ENCODE data around the gene MS4A15.

Gene MS4A15

GRCh38 chr11:60795291-60795690 lies 38.6 kb downstream of the MS4A15 start:
- TF ChIP-seq GATA3 (IDR thresholded peaks at IDR 0.05; ENCODE audit: low read depth, low read length), result no peak
- no peak for TF ChIP-seq GATA2 (IDR thresholded peaks at IDR 0.05; ENCODE audit: low read depth, low read length)

DNA sequence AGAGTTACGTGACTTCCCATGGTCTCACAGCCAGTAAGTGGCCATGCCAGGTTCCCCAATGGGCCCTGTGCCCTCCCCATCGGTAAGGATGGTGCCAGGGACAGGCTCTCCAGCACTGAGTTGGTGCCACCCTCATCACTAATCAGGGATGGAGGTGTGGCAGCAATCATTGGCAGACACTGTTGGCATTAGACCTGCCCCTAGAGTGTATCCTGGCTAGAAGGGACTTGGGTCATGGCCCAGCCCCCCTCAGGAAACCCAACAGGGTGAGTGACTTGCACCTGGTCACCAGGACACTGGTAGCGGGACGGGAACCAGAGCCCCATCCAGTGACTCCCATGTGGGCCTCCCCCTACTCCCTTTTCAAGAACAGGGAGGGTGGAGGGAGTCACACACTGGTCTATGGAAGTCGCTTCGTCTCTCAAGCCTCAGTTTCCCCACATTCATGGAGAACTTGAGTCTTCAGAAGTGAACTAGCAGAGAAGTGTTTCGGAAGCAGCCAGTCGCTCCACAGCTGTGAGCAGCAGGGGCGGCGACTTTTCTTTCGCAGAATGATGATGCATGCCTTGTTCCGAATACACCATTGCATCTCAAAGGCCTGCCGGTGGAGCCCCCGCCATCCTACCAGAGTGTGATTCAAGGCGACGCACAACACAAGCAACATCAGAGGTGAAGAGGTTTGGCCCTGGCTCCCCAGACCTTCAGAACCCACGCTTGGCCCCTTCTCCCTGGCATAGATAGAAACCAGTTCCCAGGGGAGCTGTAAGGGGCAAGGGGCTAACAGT lies 41.4 kb downstream of the MS4A15 start:
- no peak for TF ChIP-seq GATA2 (IDR thresholded peaks at IDR 0.05; ENCODE audit: low read depth, low read length)
- no peak for TF ChIP-seq GATA3 (IDR thresholded peaks at IDR 0.05; ENCODE audit: low read depth, low read length)

GRCh38 chr11:60798631-60799030 lies 42.0 kb downstream of the MS4A15 start:
- no peak for TF ChIP-seq GATA2 (IDR thresholded peaks at IDR 0.05; ENCODE audit: low read depth, low read length)
- no peak for TF ChIP-seq GATA3 (IDR thresholded peaks at IDR 0.05; ENCODE audit: low read depth, low read length)

GRCh38 chr11:60801194-60801593 lies 44.5 kb downstream of the MS4A15 start:
- TF ChIP-seq GATA3 (IDR thresholded peaks at IDR 0.05; ENCODE audit: low read depth, low read length) (no peak), GATA2 (IDR thresholded peaks at IDR 0.05; ENCODE audit: low read depth, low read length) (no peak)

GRCh38 chr11:60803273-60803936 lies 46.7 kb downstream of the MS4A15 start:
- TF ChIP-seq GATA3 (IDR thresholded peaks at IDR 0.05; ENCODE audit: low read depth, low read length) (no peak), GATA2 (IDR thresholded peaks at IDR 0.05; ENCODE audit: low read depth, low read length) (no peak)

DNA sequence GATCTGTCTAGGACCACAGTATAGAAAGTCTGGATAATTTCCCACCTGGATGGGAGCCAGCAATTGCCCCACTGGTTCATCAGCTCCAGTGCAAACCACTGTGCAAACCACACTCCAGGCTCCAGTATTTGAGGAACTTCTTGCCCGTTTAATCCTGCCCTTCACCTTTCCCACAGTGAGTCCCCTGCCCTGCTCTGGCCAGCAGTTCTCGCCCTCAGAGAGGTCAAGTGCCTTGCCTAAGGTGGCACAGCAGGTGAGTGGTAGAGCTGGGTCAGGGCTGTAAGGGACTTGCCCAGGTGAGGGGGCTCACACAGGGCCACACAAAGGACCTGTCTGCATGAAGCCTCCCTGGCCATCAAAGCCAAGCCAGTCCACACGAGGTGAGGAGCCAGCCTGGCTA lies 52.6 kb downstream of the MS4A15 start:
- TF ChIP-seq GATA3 (IDR thresholded peaks at IDR 0.05; ENCODE audit: low read depth, low read length) (no peak), GATA2 (IDR thresholded peaks at IDR 0.05; ENCODE audit: low read depth, low read length) (no peak)

- TF ChIP-seq GATA2 (IDR thresholded peaks at IDR 0.05; ENCODE audit: low read depth, low read length), result no peak
- no peak for TF ChIP-seq GATA3 (IDR thresholded peaks at IDR 0.05; ENCODE audit: low read depth, low read length)
These were observed 53.0 kb downstream of the MS4A15 start for GRCh38 chr11:60809691-60810090.

GRCh38 chr11:60810151-60810550 lies 53.5 kb downstream of the MS4A15 start:
- TF ChIP-seq GATA2 (IDR thresholded peaks at IDR 0.05; ENCODE audit: low read depth, low read length) (no peak), GATA3 (IDR thresholded peaks at IDR 0.05; ENCODE audit: low read depth, low read length) (no peak)

GRCh38 chr11:60810569-60810968 lies 53.9 kb downstream of the MS4A15 start:
- TF ChIP-seq GATA2 (IDR thresholded peaks at IDR 0.05; ENCODE audit: low read depth, low read length) (no peak), GATA3 (IDR thresholded peaks at IDR 0.05; ENCODE audit: low read depth, low read length) (no peak)

GRCh38 chr11:60813324-60813723 lies 56.7 kb downstream of the MS4A15 start:
- no peak for TF ChIP-seq GATA2 (IDR thresholded peaks at IDR 0.05; ENCODE audit: low read depth, low read length)
- TF ChIP-seq GATA3 (IDR thresholded peaks at IDR 0.05; ENCODE audit: low read depth, low read length), result no peak

GRCh38 chr11:60814112-60814511 lies 57.4 kb downstream of the MS4A15 start:
- TF ChIP-seq GATA3 (IDR thresholded peaks at IDR 0.05; ENCODE audit: low read depth, low read length) (no peak), GATA2 (IDR thresholded peaks at IDR 0.05; ENCODE audit: low read depth, low read length) (no peak)

DNA sequence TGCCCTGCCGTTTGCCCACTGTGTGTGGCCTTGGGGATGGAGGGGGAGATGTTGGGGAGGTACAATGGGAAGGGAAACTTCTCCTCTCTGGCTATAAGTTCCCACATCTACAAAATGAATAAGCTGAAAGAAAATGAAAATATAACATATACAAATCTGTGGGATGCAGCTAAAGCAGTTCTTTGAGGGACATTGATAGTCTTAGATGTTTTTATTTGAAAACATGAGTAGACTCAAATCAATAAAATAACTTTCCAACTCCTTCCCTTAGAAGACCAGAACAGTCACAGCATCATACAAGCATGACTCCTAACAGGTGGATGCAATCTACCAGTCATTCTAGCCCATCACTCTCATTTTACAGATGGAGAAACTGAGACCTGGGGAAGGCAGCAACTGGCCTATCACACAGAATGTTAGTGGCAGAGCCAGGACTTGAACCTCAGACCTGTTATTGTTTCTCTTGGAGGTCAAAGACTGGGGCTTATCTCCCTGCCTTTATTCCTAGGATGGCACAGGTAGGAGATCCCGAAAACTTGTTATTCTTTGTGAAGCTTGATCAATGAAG lies 60.0 kb downstream of the MS4A15 start:
- TF ChIP-seq GATA2 (IDR thresholded peaks at IDR 0.05; ENCODE audit: low read depth, low read length) (no peak), GATA3 (IDR thresholded peaks at IDR 0.05; ENCODE audit: low read depth, low read length) (no peak)

GRCh38 chr11:60818057-60818456 lies 61.4 kb downstream of the MS4A15 start:
- TF ChIP-seq GATA3 (IDR thresholded peaks at IDR 0.05; ENCODE audit: low read depth, low read length) (no peak), GATA2 (IDR thresholded peaks at IDR 0.05; ENCODE audit: low read depth, low read length) (no peak)

DNA sequence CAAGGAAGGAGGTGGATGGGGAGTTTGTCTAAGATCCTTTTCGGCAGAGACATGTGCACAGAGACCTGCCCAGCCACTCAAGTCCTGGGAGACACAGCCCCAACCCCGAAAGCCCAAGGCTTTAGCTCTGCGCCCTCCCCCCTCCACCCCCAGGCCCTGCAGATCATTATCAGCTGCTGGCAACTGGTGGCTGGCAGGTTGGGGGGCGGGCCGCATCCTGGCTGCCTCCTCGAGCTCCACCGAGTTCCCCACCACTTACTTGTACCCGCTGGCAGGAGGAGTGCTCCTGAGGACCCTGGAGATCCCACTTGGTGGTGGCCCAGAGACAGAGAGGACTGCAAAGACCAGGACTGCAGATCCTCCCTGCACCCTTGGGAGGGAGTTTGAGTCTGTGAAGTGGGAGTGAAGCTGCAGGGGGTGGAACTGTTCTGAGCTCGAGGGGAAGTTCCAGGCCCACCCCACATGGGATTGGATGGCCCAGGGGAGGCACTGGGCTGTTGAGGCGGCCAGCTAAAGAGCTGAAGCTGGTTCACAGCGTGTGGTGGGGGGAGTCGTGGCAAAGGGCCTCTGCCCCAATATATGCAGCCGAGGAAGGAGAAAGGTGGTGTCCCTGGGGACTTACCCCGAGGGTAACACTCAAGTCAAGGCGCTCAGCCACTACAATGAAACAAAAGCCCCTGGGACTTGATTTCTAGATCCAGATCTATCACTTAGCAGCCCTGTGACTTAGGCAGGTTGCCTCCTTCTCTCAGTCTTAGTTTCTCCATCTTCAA lies 65.3 kb downstream of the MS4A15 start:
- peak; percentile 59 for TF ChIP-seq GATA2 (IDR thresholded peaks at IDR 0.05; ENCODE audit: low read depth, low read length)
- no peak for TF ChIP-seq GATA3 (IDR thresholded peaks at IDR 0.05; ENCODE audit: low read depth, low read length)
